Measurements from ENCODE around the gene DRD3.

DNA sequence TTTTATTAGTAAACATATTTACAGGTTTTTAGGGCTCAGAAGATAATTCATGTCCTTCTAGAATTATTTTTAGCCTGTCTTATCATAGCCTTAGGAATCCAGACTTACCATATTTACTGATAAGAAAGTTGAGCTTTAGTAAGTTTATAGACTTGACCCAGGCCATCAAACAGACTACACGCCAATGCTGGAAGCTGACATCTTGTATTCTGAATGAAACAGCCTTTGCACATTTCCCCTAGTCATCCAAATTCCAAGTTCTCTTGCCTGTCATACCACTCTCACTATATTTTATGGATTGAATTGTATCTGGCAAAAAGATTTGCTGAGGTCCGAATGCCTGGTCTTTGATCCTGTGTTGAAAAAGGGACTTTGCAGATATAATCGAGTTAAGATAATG, 58.6 kb downstream of the DRD3 start:
- TF ChIP-seq, protein P1, sequence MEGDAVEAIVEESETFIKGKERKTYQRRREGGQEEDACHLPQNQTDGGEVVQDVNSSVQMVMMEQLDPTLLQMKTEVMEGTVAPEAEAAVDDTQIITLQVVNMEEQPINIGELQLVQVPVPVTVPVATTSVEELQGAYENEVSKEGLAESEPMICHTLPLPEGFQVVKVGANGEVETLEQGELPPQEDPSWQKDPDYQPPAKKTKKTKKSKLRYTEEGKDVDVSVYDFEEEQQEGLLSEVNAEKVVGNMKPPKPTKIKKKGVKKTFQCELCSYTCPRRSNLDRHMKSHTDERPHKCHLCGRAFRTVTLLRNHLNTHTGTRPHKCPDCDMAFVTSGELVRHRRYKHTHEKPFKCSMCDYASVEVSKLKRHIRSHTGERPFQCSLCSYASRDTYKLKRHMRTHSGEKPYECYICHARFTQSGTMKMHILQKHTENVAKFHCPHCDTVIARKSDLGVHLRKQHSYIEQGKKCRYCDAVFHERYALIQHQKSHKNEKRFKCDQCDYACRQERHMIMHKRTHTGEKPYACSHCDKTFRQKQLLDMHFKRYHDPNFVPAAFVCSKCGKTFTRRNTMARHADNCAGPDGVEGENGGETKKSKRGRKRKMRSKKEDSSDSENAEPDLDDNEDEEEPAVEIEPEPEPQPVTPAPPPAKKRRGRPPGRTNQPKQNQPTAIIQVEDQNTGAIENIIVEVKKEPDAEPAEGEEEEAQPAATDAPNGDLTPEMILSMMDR (conservative IDR thresholded peaks at IDR 0.05; ENCODE audit: low read depth in 2 of 2), result no peak
- TF ChIP-seq EZH2 (IDR thresholded peaks at IDR 0.05; ENCODE audit: low read depth, unreplicated experiment), result no peak
